ENCODE measurements around the gene FASTKD3. TPM values are rescaled to one million over a fixed set of nuclear protein-coding genes. Genes with fewer than 3 reads are reported as not detected.

The FASTKD3 gene
- total RNA-seq, 1 donor from 2014 or later = 16.0 TPM

GRCh38 chr5:7815892-7816534 is 52.8 kb downstream of the FASTKD3 start:
- TF ChIP-seq, protein P1, sequence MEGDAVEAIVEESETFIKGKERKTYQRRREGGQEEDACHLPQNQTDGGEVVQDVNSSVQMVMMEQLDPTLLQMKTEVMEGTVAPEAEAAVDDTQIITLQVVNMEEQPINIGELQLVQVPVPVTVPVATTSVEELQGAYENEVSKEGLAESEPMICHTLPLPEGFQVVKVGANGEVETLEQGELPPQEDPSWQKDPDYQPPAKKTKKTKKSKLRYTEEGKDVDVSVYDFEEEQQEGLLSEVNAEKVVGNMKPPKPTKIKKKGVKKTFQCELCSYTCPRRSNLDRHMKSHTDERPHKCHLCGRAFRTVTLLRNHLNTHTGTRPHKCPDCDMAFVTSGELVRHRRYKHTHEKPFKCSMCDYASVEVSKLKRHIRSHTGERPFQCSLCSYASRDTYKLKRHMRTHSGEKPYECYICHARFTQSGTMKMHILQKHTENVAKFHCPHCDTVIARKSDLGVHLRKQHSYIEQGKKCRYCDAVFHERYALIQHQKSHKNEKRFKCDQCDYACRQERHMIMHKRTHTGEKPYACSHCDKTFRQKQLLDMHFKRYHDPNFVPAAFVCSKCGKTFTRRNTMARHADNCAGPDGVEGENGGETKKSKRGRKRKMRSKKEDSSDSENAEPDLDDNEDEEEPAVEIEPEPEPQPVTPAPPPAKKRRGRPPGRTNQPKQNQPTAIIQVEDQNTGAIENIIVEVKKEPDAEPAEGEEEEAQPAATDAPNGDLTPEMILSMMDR (IDR thresholded peaks at IDR 0.05) = no peak
- CTCF ChIA-PET = no interaction called here
- Mint-ChIP-seq H3K27ac (no peak overlapping the region), H3K9me3 (no peaks in the 10 kb centered on the region), H3K4me3 (no peak overlapping the region), H3K36me3 (ENCODE audit: low read depth) (no peaks in the 10 kb centered on the region), H3K27me3 (peaks cover 35% of the 10 kb centered on the region), H3K4me1 (no peaks in the 10 kb centered on the region)
- POLR2A ChIA-PET = no interaction called here
- intact Hi-C loops (cut with micrococcal nuclease) = loop anchor here (2.0 kb wide), 1 partner anchor 1051 kb away; no protein-coding TSS in a partner anchor
- ATAC-seq (ENCODE audit: low read depth) = no peak
- DNase-seq = peak; percentile 34

GRCh38 chr5:7814816-7815215 is 54.0 kb downstream of the FASTKD3 start:
- Mint-ChIP-seq H3K4me3 (no peak overlapping the region), H3K4me1 (no peaks in the 10 kb centered on the region), H3K9me3 (no peaks in the 10 kb centered on the region), H3K27me3 (peaks cover 35% of the 10 kb centered on the region), H3K27ac (no peak overlapping the region), H3K36me3 (ENCODE audit: low read depth) (no peaks in the 10 kb centered on the region)
- ATAC-seq (ENCODE audit: low read depth) = no peak
- ChIA-PET POLR2A (no interaction called here), CTCF (no interaction called here)
- TF ChIP-seq, protein P1 (IDR thresholded peaks at IDR 0.05) = no peak
- intact Hi-C loops (cut with micrococcal nuclease) = no loop called here
- DNase-seq = no peak

- Mint-ChIP-seq H3K4me3 (no peak overlapping the region), H3K9me3 (no peaks in the 10 kb centered on the region), H3K36me3 (ENCODE audit: low read depth) (no peaks in the 10 kb centered on the region), H3K27ac (no peak overlapping the region), H3K4me1 (no peaks in the 10 kb centered on the region), H3K27me3 (peaks cover 33% of the 10 kb centered on the region)
- POLR2A ChIA-PET = no interaction called here
- intact Hi-C loops (cut with micrococcal nuclease) = no loop called here
- ATAC-seq (ENCODE audit: low read depth) (no peak), DNase-seq (no peak)
- CTCF ChIA-PET = no interaction called here
- TF ChIP-seq, protein P1 (IDR thresholded peaks at IDR 0.05) = no peak
Observed at GRCh38 chr5:7813576-7813975, 55.3 kb downstream of the FASTKD3 start.

- CTCF ChIA-PET = no interaction called here
- no peak for DNase-seq
- no peak overlapping the region for H3K4me3 Mint-ChIP-seq
Observed at GRCh38 chr5:7813007-7813406, 55.8 kb downstream of the FASTKD3 start.

DNA sequence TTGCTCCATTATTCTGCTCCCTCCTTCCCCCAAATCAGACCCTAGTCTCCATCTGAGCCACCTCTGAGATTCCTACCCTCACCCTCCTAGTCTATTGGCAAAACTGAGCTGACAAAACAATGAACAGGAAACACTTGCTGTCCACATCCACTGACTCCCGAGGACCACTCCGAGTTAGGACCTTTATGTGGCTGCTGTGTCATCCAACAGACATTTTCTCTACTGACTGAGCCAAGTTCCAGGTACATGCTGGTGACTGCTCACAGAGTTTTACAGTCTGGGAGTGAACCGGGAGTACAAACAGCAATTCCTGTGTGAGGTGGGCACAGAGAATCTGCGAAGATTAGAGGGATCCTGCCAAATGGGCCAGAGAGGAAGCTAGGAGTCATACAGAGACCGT is 57.1 kb downstream of the FASTKD3 start:
- ATAC-seq (ENCODE audit: low read depth) (no peak), DNase-seq (no peak)
- no peaks in the 10 kb centered on the region for H3K4me1 Mint-ChIP-seq
- no peaks in the 10 kb centered on the region for H3K36me3 Mint-ChIP-seq (ENCODE audit: low read depth)
- ChIA-PET POLR2A (no interaction called here), CTCF (no interaction called here)
- H3K9me3 Mint-ChIP-seq = no peaks in the 10 kb centered on the region
- intact Hi-C loops (cut with micrococcal nuclease) = no loop called here
- H3K27me3 Mint-ChIP-seq = peaks cover 29% of the 10 kb centered on the region
- no peak overlapping the region for H3K27ac Mint-ChIP-seq
- H3K4me3 Mint-ChIP-seq = no peak overlapping the region
- TF ChIP-seq, protein P1 (IDR thresholded peaks at IDR 0.05) = no peak

More at GRCh38 chr5:7813007-7813406, 55.8 kb downstream of the FASTKD3 start:
- POLR2A ChIA-PET = no interaction called here
- TF ChIP-seq, protein P1 (IDR thresholded peaks at IDR 0.05) = no peak
- H3K9me3 Mint-ChIP-seq = no peaks in the 10 kb centered on the region
- H3K27me3 Mint-ChIP-seq = peaks cover 33% of the 10 kb centered on the region
- no peak overlapping the region for H3K27ac Mint-ChIP-seq
- H3K36me3 Mint-ChIP-seq (ENCODE audit: low read depth) = no peaks in the 10 kb centered on the region
- H3K4me1 Mint-ChIP-seq = no peaks in the 10 kb centered on the region
- intact Hi-C loops (cut with micrococcal nuclease) = no loop called here
- no peak for ATAC-seq (ENCODE audit: low read depth)

Other genes with a start within 250 kb of the FASTKD3 start
- gene CFAP90, start 17.9 kb downstream of the FASTKD3 start, total RNA-seq = not detected in 2 replicates
- gene MTRR, start 117 bp upstream of the FASTKD3 start, total RNA-seq = 54.8 and 70.7 TPM in 2 replicates